Hepatocyte (in vitro differentiated cells): ENCODE data around the gene DOCK7.

Experiments used
- EZH2 ChIP-seq: fragments of 200-600 bp; sonication (generic); IDR thresholded peaks from 2 replicates; pipeline ENCODE4 v1.6.1; 2016; ENCODE audit warnings: antibody characterized with exemption, mild to moderate bottlenecking, borderline replicate concordance
- EZH2phosphoT487 ChIP-seq: fragments of 200-600 bp; sonication (generic); IDR thresholded peaks from one replicate; pipeline ENCODE4 v1.6.1; 2018; ENCODE audit warnings: antibody characterized with exemption, mild to moderate bottlenecking, low read depth, moderate library complexity; ENCODE audit not compliant: unreplicated experiment, severe bottlenecking
- TF ChIP-seq, protein P1 (sequence below): fragments of 200-600 bp; sonication (generic); IDR thresholded peaks from 2 replicates; pipeline ENCODE4 v1.5.1; 2016; ENCODE audit warnings: antibody characterized with exemption, mild to moderate bottlenecking; ENCODE audit not compliant: poor library complexity

- TF ChIP-seq, protein P1, sequence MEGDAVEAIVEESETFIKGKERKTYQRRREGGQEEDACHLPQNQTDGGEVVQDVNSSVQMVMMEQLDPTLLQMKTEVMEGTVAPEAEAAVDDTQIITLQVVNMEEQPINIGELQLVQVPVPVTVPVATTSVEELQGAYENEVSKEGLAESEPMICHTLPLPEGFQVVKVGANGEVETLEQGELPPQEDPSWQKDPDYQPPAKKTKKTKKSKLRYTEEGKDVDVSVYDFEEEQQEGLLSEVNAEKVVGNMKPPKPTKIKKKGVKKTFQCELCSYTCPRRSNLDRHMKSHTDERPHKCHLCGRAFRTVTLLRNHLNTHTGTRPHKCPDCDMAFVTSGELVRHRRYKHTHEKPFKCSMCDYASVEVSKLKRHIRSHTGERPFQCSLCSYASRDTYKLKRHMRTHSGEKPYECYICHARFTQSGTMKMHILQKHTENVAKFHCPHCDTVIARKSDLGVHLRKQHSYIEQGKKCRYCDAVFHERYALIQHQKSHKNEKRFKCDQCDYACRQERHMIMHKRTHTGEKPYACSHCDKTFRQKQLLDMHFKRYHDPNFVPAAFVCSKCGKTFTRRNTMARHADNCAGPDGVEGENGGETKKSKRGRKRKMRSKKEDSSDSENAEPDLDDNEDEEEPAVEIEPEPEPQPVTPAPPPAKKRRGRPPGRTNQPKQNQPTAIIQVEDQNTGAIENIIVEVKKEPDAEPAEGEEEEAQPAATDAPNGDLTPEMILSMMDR = no peak
- no peak for TF ChIP-seq EZH2
- TF ChIP-seq EZH2phosphoT487 = no peak
These were observed 66.3 kb downstream of the DOCK7 start for GRCh38 chr1:62621907-62622306.
